ENCODE measurements around the gene EPOP. TPM values are rescaled to one million over a fixed set of nuclear protein-coding genes. Genes with fewer than 3 reads are reported as not detected.

Gene EPOP
- total and polyA plus RNA-seq, 2 of the 8 experiments (the other 6 are each of a cell fraction or from before 2014, with no cell fraction given): 1.5 to 3.3 TPM

- TF ChIP-seq USF2 (IDR thresholded peaks at IDR 0.05; ENCODE audit: low read length) (no peak), BCL11A (IDR thresholded peaks at IDR 0.05; ENCODE audit: low read depth in 2 of 2, low read length in 2 of 2) (no peak), PHF8 (conservative IDR thresholded peaks at IDR 0.05; ENCODE audit: low read depth, low read length) (no peak), SP1 (IDR thresholded peaks at IDR 0.05; ENCODE audit: low read depth, low read length) (no peak), SIN3A (conservative IDR thresholded peaks at IDR 0.05 in 1 of 2, IDR thresholded peaks at IDR 0.05 in 1 of 2; ENCODE audit: low read depth in 1 of 2, low read length in 2 of 2) (no peak), NRF1 (IDR thresholded peaks at IDR 0.05; ENCODE audit: low read depth, low read length) (no peak), TEAD4 (IDR thresholded peaks at IDR 0.05; ENCODE audit: low read depth, low read length) (no peak)
- TF ChIP-seq, protein P1, sequence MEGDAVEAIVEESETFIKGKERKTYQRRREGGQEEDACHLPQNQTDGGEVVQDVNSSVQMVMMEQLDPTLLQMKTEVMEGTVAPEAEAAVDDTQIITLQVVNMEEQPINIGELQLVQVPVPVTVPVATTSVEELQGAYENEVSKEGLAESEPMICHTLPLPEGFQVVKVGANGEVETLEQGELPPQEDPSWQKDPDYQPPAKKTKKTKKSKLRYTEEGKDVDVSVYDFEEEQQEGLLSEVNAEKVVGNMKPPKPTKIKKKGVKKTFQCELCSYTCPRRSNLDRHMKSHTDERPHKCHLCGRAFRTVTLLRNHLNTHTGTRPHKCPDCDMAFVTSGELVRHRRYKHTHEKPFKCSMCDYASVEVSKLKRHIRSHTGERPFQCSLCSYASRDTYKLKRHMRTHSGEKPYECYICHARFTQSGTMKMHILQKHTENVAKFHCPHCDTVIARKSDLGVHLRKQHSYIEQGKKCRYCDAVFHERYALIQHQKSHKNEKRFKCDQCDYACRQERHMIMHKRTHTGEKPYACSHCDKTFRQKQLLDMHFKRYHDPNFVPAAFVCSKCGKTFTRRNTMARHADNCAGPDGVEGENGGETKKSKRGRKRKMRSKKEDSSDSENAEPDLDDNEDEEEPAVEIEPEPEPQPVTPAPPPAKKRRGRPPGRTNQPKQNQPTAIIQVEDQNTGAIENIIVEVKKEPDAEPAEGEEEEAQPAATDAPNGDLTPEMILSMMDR (IDR thresholded peaks at IDR 0.05; ENCODE audit: control extremely low read depth in 1 of 3, insufficient read depth in 1 of 3, low read depth in 1 of 3, low read length in 3 of 3): no peak
Measured at GRCh38 chr17:38710604-38710962, 35.8 kb upstream of the EPOP start (continued).
